K562 treated with DMSO at 1 percent for 4 hours (cell line): ENCODE data around the gene VIM. TPM values are rescaled to one million over a fixed set of nuclear protein-coding genes. Genes with fewer than 3 reads are reported as not detected.

Experiments used
- total RNA-seq: library from RNA; unstranded; fragments of 300-600 nt; gene quantifications from 2 replicates; pipeline ENCODE4 v1.2.3, GENCODE V29; 2022; ENCODE audit not compliant: insufficient read depth

VIM gene
- 1,115 and 1,169 TPM in 2 replicates for total RNA-seq

GRCh38 chr10:17228091-17229015 lies at the start of gene VIM:
Gene VIM, plus strand, starts transcription at chr10:17228241. Its CDS starts 1,182 bp downstream, at chr10:17229423.

GRCh38 chr10:17200912-17201793 lies 26.9 kb upstream of the VIM start, which contains the start of gene TRDMT1:
Gene TRDMT1, minus strand, starts transcription at chr10:17201672. Its CDS starts 38 bp downstream, at chr10:17201634.

Other genes starting within 250 kb of the VIM start
- 0.12 and 0.69 TPM in 2 replicates for gene CUBN, start 98.4 kb upstream of the VIM start, total RNA-seq
- gene TRDMT1, start 26.6 kb upstream of the VIM start, total RNA-seq = 2.3 and 5.0 TPM in 2 replicates
- gene ST8SIA6, start 226.4 kb downstream of the VIM start, total RNA-seq = 3.2 and 6.0 TPM in 2 replicates